Spleen (tissue), 11 donors: ENCODE measurements around the gene LRRC38. TPM values are rescaled to one million over a fixed set of nuclear protein-coding genes. Genes with fewer than 3 reads are reported as not detected.

Source experiments
- DNase-seq: peaks from one replicate; pipeline ENCODE4 v3.0.0-alpha.2; 2020
- H3K27ac ChIP-seq, 8 donors: fragments of 200-600 bp; sonication (generic) in 7 of 8; 1 replicate in 4 of 8; 2 replicates in 4 of 8; pipeline versions ENCODE4 v1.5.0 to v1.8.0; 2016 to 2021; ENCODE audit warnings: inconsistent platforms in 4 of 8, mild to moderate bottlenecking in 4 of 8, moderate library complexity in 1 of 8
- H3K27me3 ChIP-seq, 7 donors: fragments of 200-600 bp; sonication (generic) in 6 of 7; replicated peaks in 1 of 7; 1 replicate in 4 of 7; 2 replicates in 3 of 7; pipeline versions ENCODE4 v1.5.0 to v1.8.0; 2016 to 2021; ENCODE audit warnings: inconsistent platforms in 3 of 7, mild to moderate bottlenecking in 1 of 7
- H3K36me3 ChIP-seq, 6 donors: fragments of 200-600 bp; sonication (generic) in 5 of 6; 1 replicate in 4 of 6; 2 replicates in 2 of 6; pipeline versions ENCODE4 v1.5.0 to v1.8.0; 2016 to 2021; ENCODE audit warnings: inconsistent platforms in 2 of 6
- H3K4me1 ChIP-seq, 6 donors: fragments of 200-600 bp; sonication (generic) in 5 of 6; 1 replicate in 3 of 6; 2 replicates in 3 of 6; pipeline versions ENCODE4 v1.5.0 to v1.8.0; 2016 to 2021; ENCODE audit warnings: inconsistent platforms in 3 of 6
- H3K4me3 ChIP-seq, 8 donors: fragments of 200-600 bp; sonication (generic) in 7 of 8; 1 replicate in 4 of 8; 2 replicates in 4 of 8; pipeline versions ENCODE4 v1.5.0 to v1.8.0; 2016 to 2021; ENCODE audit warnings: inconsistent platforms in 4 of 8, mild to moderate bottlenecking in 4 of 8, moderate library complexity in 2 of 8
- H3K9me3 ChIP-seq, 8 donors: fragments of 200-600 bp; sonication (generic) in 7 of 8; 1 replicate in 4 of 8; 2 replicates in 4 of 8; pipeline versions ENCODE4 v1.5.0 to v1.8.0; 2016 to 2021; ENCODE audit warnings: inconsistent platforms in 4 of 8
- CTCF ChIP-seq, 11 experiments: fragments of 200-600 bp in 7 of 11; fragments of 450-650 bp in 4 of 11; sonication (generic) in 4 of 11; IDR thresholded peaks in 8 of 11; conservative IDR thresholded peaks in 3 of 11; 1 replicate in 7 of 11; 2 replicates in 4 of 11; pipeline versions ENCODE4 v1.4.0 to v1.8.0; 2016 to 2021; ENCODE audit warnings: antibody characterized with exemption in 11 of 11, inconsistent platforms in 4 of 11, mild to moderate bottlenecking in 1 of 11
- POLR2A ChIP-seq, 3 donors: fragments of 450-650 bp; IDR thresholded peaks; one replicate each; pipeline ENCODE4 v1.5.1; 2017; ENCODE audit warnings: antibody characterized with exemption in 3 of 3, mild to moderate bottlenecking in 1 of 3
- POLR2AphosphoS5 ChIP-seq, 3 donors: sonication (generic); formaldehyde crosslinking; IDR thresholded peaks; one replicate each; pipeline ENCODE4 v1.5.1; 2017; ENCODE audit warnings: antibody characterized with exemption in 3 of 3
- WGBS, 5 donors: extraction: QIAGEN DNeasy Blood & Tissue Kit in 3 of 5; methylation state at CpG; one replicate each; pipeline versions ENCODE4 v1.1.5 to v1.1.7; 2013 to 2018; 5-methylcytosine and 5-hydroxymethylcytosine counted together
- intact Hi-C: fragments of 100-400 bp; cut with DNase I; formaldehyde crosslinking; loops from one replicate; pipeline ENCODE4 v1.15.0; 2023; ENCODE audit warnings: low total_unique reads
- polyA plus RNA-seq, 3 donors: library from polyadenylated mRNA; stranded (reverse); fragments of 200-250 nt; gene quantifications; one replicate each; pipeline ENCODE4 v1.2.1, GENCODE V29; 2013
- total RNA-seq, 7 donors: library from RNA; depleted of rRNA in 3 of 7; stranded (reverse); fragments of >200 nt in 3 of 7; fragmentation: NEBNext Ultra II Directional in 4 of 7; extraction: Animal tissue kit (Norgen Biotek cat#: 25700) in 4 of 7; gene quantifications; one replicate each; pipeline versions ENCODE4 v1.1.0 to v1.2.1, GENCODE V29; 2016 to 2021
- donor health status: healthy with polysubstance abuse.
- donor health status: DM: no; HTN: no; CAD: no; lungs with moderate emphysema.
- donor health status: DM: no; HTN: no; CAD: no.
- donor health status: Bipolar disorder and iron deficiency.
- donor health status: healthy.
- donor health status: DM: no; HTN: no; CAD: no.
- donor health status: DM: yes; HTN: yes; CAD: no.

LRRC38 gene
- total and polyA plus RNA-seq, 10 donors, result 0.03 to 0.28 TPM; not detected in 8

GRCh38 chr1:13550663-13551062 is 36.9 kb upstream of the LRRC38 start:
- no peak for TF ChIP-seq POLR2A (IDR thresholded peaks at IDR 0.05)
- TF ChIP-seq CTCF (IDR thresholded peaks at IDR 0.05 in 8 of 11, conservative IDR thresholded peaks at IDR 0.05 in 3 of 11), result no peak
- TF ChIP-seq POLR2AphosphoS5 (IDR thresholded peaks at IDR 0.05), result no peak
- H3K36me3 ChIP-seq, result no peaks in the 10 kb centered on the region
- H3K27ac ChIP-seq, result no peak overlapping the region
- no peaks in the 10 kb centered on the region for H3K9me3 ChIP-seq
- peaks cover 0 to 40% (median 0%) of the 10 kb centered on the region in 7 donors for H3K27me3 ChIP-seq
- intact Hi-C loops, result no loop called here
- no peaks in the 10 kb centered on the region for H3K4me1 ChIP-seq
- no peak overlapping the region for H3K4me3 ChIP-seq
- 81 to 91% (median 87%) methylated on average over 4 of the region's 4 CpGs for WGBS, 5 donors
- no peak for DNase-seq

GRCh38 chr1:13549521-13549920 is 35.7 kb upstream of the LRRC38 start:
- Histone ChIP-seq H3K4me1 (no peaks in the 10 kb centered on the region), H3K4me3 (no peak overlapping the region), H3K27ac (no peak overlapping the region), H3K36me3 (no peaks in the 10 kb centered on the region), H3K27me3 (peaks cover 0 to 40% (median 0%) of the 10 kb centered on the region in 7 donors), H3K9me3 (no peaks in the 10 kb centered on the region)
- no peak for TF ChIP-seq CTCF (IDR thresholded peaks at IDR 0.05 in 8 of 11, conservative IDR thresholded peaks at IDR 0.05 in 3 of 11)
- TF ChIP-seq POLR2AphosphoS5 (IDR thresholded peaks at IDR 0.05), result no peak
- no peak for TF ChIP-seq POLR2A (IDR thresholded peaks at IDR 0.05)
- DNase-seq, result no peak
- WGBS, 5 donors, result 61 to 71% (median 64%) methylated on average over 3 of the region's 3 CpGs
- intact Hi-C loops, result no loop called here

- no peak for DNase-seq
- intact Hi-C loops, result no loop called here
- no peak for TF ChIP-seq POLR2AphosphoS5 (IDR thresholded peaks at IDR 0.05)
- no peak for TF ChIP-seq CTCF (IDR thresholded peaks at IDR 0.05 in 8 of 11, conservative IDR thresholded peaks at IDR 0.05 in 3 of 11)
- TF ChIP-seq POLR2A (IDR thresholded peaks at IDR 0.05), result no peak
- H3K4me3 ChIP-seq, result no peak overlapping the region
- 76 to 89% (median 86%) methylated on average over 6 of the region's 6 CpGs for WGBS, 5 donors
- H3K9me3 ChIP-seq, result no peaks in the 10 kb centered on the region
- H3K4me1 ChIP-seq, result no peaks in the 10 kb centered on the region
- no peak overlapping the region for H3K27ac ChIP-seq
- no peaks in the 10 kb centered on the region for H3K36me3 ChIP-seq
- peaks cover 0 to 40% (median 0%) of the 10 kb centered on the region in 7 donors for H3K27me3 ChIP-seq
Observed at GRCh38 chr1:13549021-13549420, 35.2 kb upstream of the LRRC38 start.

- intact Hi-C loops, result no loop called here
- no peaks in the 10 kb centered on the region for H3K36me3 ChIP-seq
- no peak overlapping the region for H3K27ac ChIP-seq
- no peaks in the 10 kb centered on the region for H3K4me1 ChIP-seq
- WGBS, 5 donors, result 88 to 92% (median 90%) methylated on average over 6 of the region's 6 CpGs
- H3K4me3 ChIP-seq, result no peak overlapping the region
- H3K9me3 ChIP-seq, result no peaks in the 10 kb centered on the region
- no peak for TF ChIP-seq POLR2AphosphoS5 (IDR thresholded peaks at IDR 0.05)
- no peak for TF ChIP-seq POLR2A (IDR thresholded peaks at IDR 0.05)
- TF ChIP-seq CTCF (IDR thresholded peaks at IDR 0.05 in 8 of 11, conservative IDR thresholded peaks at IDR 0.05 in 3 of 11), result no peak
- peaks cover 0 to 40% (median 0%) of the 10 kb centered on the region in 7 donors for H3K27me3 ChIP-seq
- DNase-seq, result no peak
Observed at GRCh38 chr1:13548281-13548680, 34.5 kb upstream of the LRRC38 start.
